Measurements from ENCODE around the gene FAM3C. TPM values are rescaled to one million over a fixed set of nuclear protein-coding genes. Genes with fewer than 3 reads are reported as not detected.

FAM3C gene
- total and polyA plus RNA-seq, 2 experiments from 2014 or later = 33.9 to 60.3 TPM

GRCh38 chr7:121404348-121404747 is 8.2 kb upstream of the FAM3C start:
- no peaks in the 10 kb centered on the region for H3K9me3 Mint-ChIP-seq
- no peak overlapping the region for H3K27ac Mint-ChIP-seq
- no peak overlapping the region for H3K4me2 ChIP-seq
- no peaks in the 10 kb centered on the region for H3F3A ChIP-seq (replicated peaks; ENCODE audit: low read depth)
- H3K27me3 Mint-ChIP-seq (ENCODE audit: insufficient read depth, low read depth, poor library complexity) = peaks cover 1% of the 10 kb centered on the region
- ATAC-seq (no peak), DNase-seq (ENCODE audit: low spot score) (no peak)
- no peaks in the 10 kb centered on the region for H3K4me1 ChIP-seq (ENCODE audit: insufficient read depth)
- H3K36me3 ChIP-seq (ENCODE audit: insufficient read depth) = no peaks in the 10 kb centered on the region
- H4K20me1 ChIP-seq (replicated peaks; ENCODE audit: insufficient read depth) = no peaks in the 10 kb centered on the region
- H3K27ac ChIP-seq (ENCODE audit: low read depth) = no peak overlapping the region
- no peak overlapping the region for H3K4me3 ChIP-seq
- H3K27me3 ChIP-seq (ENCODE audit: insufficient read depth) = no peaks in the 10 kb centered on the region
- no peaks in the 10 kb centered on the region for H3K36me3 Mint-ChIP-seq (ENCODE audit: low read depth)
- no peaks in the 10 kb centered on the region for H3K9me2 ChIP-seq (ENCODE audit: insufficient read depth)
- H2AFZ ChIP-seq = no peak overlapping the region
- H3K79me2 ChIP-seq (replicated peaks; ENCODE audit: insufficient read depth) = no peaks in the 10 kb centered on the region
- H3K4me1 Mint-ChIP-seq = no peaks in the 10 kb centered on the region; the same call in 2 of the 3 replicates
- TF ChIP-seq ZNF114 (CRISPR knock-in tag; IDR thresholded peaks at IDR 0.05) (no peak), ZNF462 (CRISPR knock-in tag; IDR thresholded peaks at IDR 0.05) (no peak), CTCF (conservative IDR thresholded peaks at IDR 0.05; ENCODE audit: low read depth in 2 of 2) (no peak), EZH2phosphoT487 (IDR thresholded peaks at IDR 0.05; ENCODE audit: unreplicated experiment) (no peak), CREB1 (CRISPR knock-in tag; IDR thresholded peaks at IDR 0.05; ENCODE audit: low read depth) (no peak), JUNB (IDR thresholded peaks at IDR 0.05; ENCODE audit: unreplicated experiment) (no peak), ETS1 (IDR thresholded peaks at IDR 0.05) (no peak)
- H3K4me3 Mint-ChIP-seq = no peak overlapping the region

Measured in GM23338 (cell line).